NCI-H774 (cell line): ENCODE results near the gene FOXJ1.

ENCODE experiments used
- DNase-seq: peaks from one replicate; lab custom pipeline; 2025; lab: John Stamatoyannopoulos, UW

Gene FOXJ1

GRCh38 chr17:76160896-76161528 is 20.0 kb upstream of the FOXJ1 start:
- DNase-seq: no peak

GRCh38 chr17:76159157-76159556 is 18.1 kb upstream of the FOXJ1 start:
- no peak for DNase-seq

GRCh38 chr17:76157759-76158158 is 16.7 kb upstream of the FOXJ1 start:
- DNase-seq: no peak

GRCh38 chr17:76156662-76156991 is 15.6 kb upstream of the FOXJ1 start:
- no peak for DNase-seq

GRCh38 chr17:76155988-76156661 is 15.1 kb upstream of the FOXJ1 start:
- no peak for DNase-seq

- DNase-seq: no peak
Observed at GRCh38 chr17:76154936-76155845, 14.1 kb upstream of the FOXJ1 start.

GRCh38 chr17:76154292-76154691 is 13.2 kb upstream of the FOXJ1 start:
- DNase-seq: no peak

GRCh38 chr17:76153640-76154039 is 12.6 kb upstream of the FOXJ1 start:
- no peak for DNase-seq

GRCh38 chr17:76153202-76153601 is 12.2 kb upstream of the FOXJ1 start:
- no peak for DNase-seq

- no peak for DNase-seq
Observed at GRCh38 chr17:76152591-76152990, 11.5 kb upstream of the FOXJ1 start.

GRCh38 chr17:76151896-76152454 is 10.9 kb upstream of the FOXJ1 start:
- no peak for DNase-seq

GRCh38 chr17:76150712-76151622 is 9.9 kb upstream of the FOXJ1 start:
- DNase-seq: no peak

GRCh38 chr17:76149214-76149613 is 8.2 kb upstream of the FOXJ1 start:
- DNase-seq: no peak

GRCh38 chr17:76148015-76148326 is 6.9 kb upstream of the FOXJ1 start:
- DNase-seq: no peak

- peak; percentile 19 for DNase-seq
Observed at GRCh38 chr17:76147211-76148014, 6.4 kb upstream of the FOXJ1 start.

- DNase-seq: no peak
Observed at GRCh38 chr17:76146053-76146851, 5.2 kb upstream of the FOXJ1 start.

GRCh38 chr17:76145231-76146052 is 4.4 kb upstream of the FOXJ1 start:
- DNase-seq: no peak

- DNase-seq: no peak
Observed at GRCh38 chr17:76142585-76143041, 1.6 kb upstream of the FOXJ1 start.

- no peak for DNase-seq
Observed at GRCh38 chr17:76142039-76142584, 1.1 kb upstream of the FOXJ1 start.
